AG10803 (cell line): Measurements from ENCODE around the gene COL5A3.
A peak's percentile ranks its signal among the peaks of the same experiment; 100 is the strongest.
"Not testable (repeated sequence)": the region's sequence is repeated elsewhere in the genome, so short reads cannot be mapped to it uniquely, and the experiment has no call there.

Experiments used
- DNase-seq: peaks from one replicate; pipeline ENCODE4 v3.0.0; 2010; ENCODE audit warnings: low read depth
- H3K4me3 ChIP-seq: 2 replicates; pipeline ENCODE4 v1.5.1; 2011; ENCODE audit warnings: mild to moderate bottlenecking, low read length, control low read depth
- CTCF ChIP-seq: conservative IDR thresholded peaks from 2 replicates; pipeline ENCODE4 v1.5.1; 2011; ENCODE audit warnings: mild to moderate bottlenecking, low read length, control low read depth, inconsistent platforms

Gene COL5A3

GRCh38 chr19:9962623-9963290 lies 47.5 kb downstream of the COL5A3 start:
- no peak for DNase-seq
- H3K4me3 ChIP-seq, result no peak overlapping the region
- TF ChIP-seq CTCF, result no peak

- no peak for TF ChIP-seq CTCF
- DNase-seq, result no peak
- no peak overlapping the region for H3K4me3 ChIP-seq
These were observed 49.2 kb downstream of the COL5A3 start for GRCh38 chr19:9961103-9961502.

- no peak overlapping the region for H3K4me3 ChIP-seq
- peak; percentile 99 for DNase-seq
- peak; percentile 30 for TF ChIP-seq CTCF
These were observed 51.9 kb downstream of the COL5A3 start for GRCh38 chr19:9958379-9958821.

GRCh38 chr19:9956956-9957355 lies 53.3 kb downstream of the COL5A3 start:
- no peak for TF ChIP-seq CTCF
- no peak overlapping the region for H3K4me3 ChIP-seq

GRCh38 chr19:9953802-9954542 lies 56.3 kb downstream of the COL5A3 start:
- H3K4me3 ChIP-seq, result no peak overlapping the region
- no peak for DNase-seq
- TF ChIP-seq CTCF, result no peak

More at GRCh38 chr19:9956956-9957355, 53.3 kb downstream of the COL5A3 start:
- DNase-seq, result peak; percentile 43

GRCh38 chr19:9952276-9952675 lies 58.0 kb downstream of the COL5A3 start:
- no peak overlapping the region for H3K4me3 ChIP-seq
- TF ChIP-seq CTCF, result no peak
- DNase-seq, result no peak

- TF ChIP-seq CTCF, result no peak
- DNase-seq, result no peak
- no peak overlapping the region for H3K4me3 ChIP-seq
These were observed 62.9 kb downstream of the COL5A3 start for GRCh38 chr19:9947441-9947840.

GRCh38 chr19:9946528-9947125 lies 63.7 kb downstream of the COL5A3 start:
- peak; percentile 65 for DNase-seq
- H3K4me3 ChIP-seq, result not testable (repeated sequence)
